Activated naive CD8-positive, alpha-beta T cell treated with anti-CD3 and anti-CD28 coated beads for 36 hours (primary cell): ENCODE measurements around the gene FGF11. TPM values are rescaled to one million over a fixed set of nuclear protein-coding genes. Genes with fewer than 3 reads are reported as not detected.

ENCODE experiments used
- DNase-seq: peaks from one replicate; pipeline ENCODE4 v3.0.0; 2021
- H3K27ac Mint-ChIP-seq: one replicate; pipeline ENCODE4 v1.8.0; 2022; ENCODE audit warnings: mild to moderate bottlenecking, moderate library complexity, mixed read lengths
- H3K27me3 Mint-ChIP-seq: one replicate; pipeline ENCODE4 v1.8.0; 2022; ENCODE audit warnings: mild to moderate bottlenecking, mixed read lengths
- H3K36me3 Mint-ChIP-seq: one replicate; pipeline ENCODE4 v1.8.0; 2021; ENCODE audit warnings: mild to moderate bottlenecking, mixed read lengths
- H3K4me1 Mint-ChIP-seq: one replicate; pipeline ENCODE4 v1.8.0; 2021; ENCODE audit warnings: mixed read lengths
- H3K4me3 Mint-ChIP-seq: one replicate; pipeline ENCODE4 v1.8.0; 2022; ENCODE audit warnings: mild to moderate bottlenecking, moderate library complexity, mixed read lengths
- H3K9me3 Mint-ChIP-seq: one replicate; pipeline ENCODE4 v1.8.0; 2022; ENCODE audit warnings: mixed read lengths
- total RNA-seq, 2 experiments: library from RNA; stranded (reverse); gene quantifications; one replicate each; pipeline ENCODE4 v1.2.3, GENCODE V29; 2021

FGF11 gene
- total RNA-seq, result 1 to 10 TPM; 7.6 to 9.2 TPM

DNA sequence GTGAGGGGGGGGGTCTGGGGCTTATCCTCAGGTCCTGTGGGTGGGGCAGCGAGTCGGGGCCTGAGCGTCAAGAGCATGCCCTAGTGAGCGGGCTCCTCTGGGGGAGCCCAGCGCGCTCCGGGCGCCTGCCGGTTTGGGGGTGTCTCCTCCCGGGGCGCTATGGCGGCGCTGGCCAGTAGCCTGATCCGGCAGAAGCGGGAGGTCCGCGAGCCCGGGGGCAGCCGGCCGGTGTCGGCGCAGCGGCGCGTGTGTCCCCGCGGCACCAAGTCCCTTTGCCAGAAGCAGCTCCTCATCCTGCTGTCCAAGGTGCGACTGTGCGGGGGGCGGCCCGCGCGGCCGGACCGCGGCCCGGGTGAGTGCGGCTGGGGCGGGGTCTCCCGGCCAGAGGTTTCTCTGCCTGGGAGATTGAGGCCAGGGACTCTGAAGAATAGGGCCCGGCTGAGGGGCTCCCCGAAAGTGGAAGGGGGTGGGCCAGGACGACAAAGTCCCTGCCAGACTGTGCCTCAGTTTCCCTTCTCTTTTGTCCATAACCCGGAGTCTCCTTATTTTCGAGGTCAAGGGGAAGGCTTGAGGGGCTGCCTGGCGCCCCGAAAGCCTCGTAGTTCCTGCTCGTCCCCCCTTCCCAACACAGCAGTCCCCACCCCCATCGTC is at the start of gene FGF11:
FGF11 (plus strand) TSS at position 51 of the 651 bp plus-strand sequence; CDS start at position 160, 109 bp downstream.
- Mint-ChIP-seq H3K27me3 (peaks cover 57% of the 10 kb centered on the region), H3K4me1 (peaks cover 41% of the 10 kb centered on the region), H3K9me3 (no peaks in the 10 kb centered on the region), H3K4me3 (peak within 1 kb of the TSS; percentile 86), H3K36me3 (peaks cover 10% of the 10 kb centered on the region), H3K27ac (peak within 1 kb of the TSS; percentile 19)
- DNase-seq, result peak; percentile 18

DNA sequence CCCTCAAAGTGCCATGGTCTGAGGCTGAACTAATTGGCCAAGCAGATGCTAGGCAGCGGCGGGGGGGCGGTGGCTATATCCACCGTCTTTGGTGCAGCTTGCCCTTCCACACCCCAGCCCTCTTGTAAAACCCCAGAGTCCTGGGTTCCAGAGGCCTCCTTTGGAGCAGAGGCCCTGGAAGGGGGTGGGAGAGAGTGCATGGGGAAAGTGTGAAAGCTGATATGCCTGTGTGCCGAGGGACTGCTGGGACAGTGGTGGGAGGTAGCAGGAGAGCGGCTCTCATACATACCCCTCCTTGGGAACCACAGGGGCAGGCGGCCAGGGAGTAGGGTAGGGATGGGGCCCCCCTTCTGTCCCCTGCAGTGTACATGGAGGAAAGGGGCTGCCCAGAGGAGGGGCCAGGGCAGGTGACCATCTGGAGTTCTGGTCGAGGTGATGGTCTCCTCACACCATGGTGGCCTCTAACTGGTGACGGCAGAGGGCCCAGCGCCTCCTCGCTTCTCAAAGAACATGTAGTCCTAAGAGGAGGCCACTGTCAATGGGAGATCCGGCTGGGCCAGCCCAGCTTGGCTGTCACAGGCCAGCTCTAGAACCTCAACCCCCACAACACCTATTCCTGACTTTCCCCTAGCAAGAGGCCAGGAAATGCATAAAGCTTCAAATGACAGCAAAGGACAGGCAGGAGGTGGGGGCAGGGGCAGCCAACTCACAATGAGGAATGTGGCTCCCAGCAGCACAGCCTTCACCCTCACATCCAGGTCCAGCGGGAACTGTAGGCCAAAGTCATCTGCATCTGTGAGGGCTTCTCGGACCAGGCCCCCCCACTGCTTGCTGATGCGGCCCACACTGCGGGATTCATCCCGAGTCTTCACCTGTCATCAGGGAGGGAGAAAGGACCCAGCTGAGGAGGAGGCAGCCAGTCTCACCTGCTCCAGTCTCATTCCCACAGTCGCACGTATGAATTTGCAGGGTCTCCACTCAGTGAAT is 49.1 kb upstream of the FGF11 start:
- no peaks in the 10 kb centered on the region for H3K27me3 Mint-ChIP-seq
- H3K36me3 Mint-ChIP-seq, result peaks cover 12% of the 10 kb centered on the region
- DNase-seq, result no peak
- no peaks in the 10 kb centered on the region for H3K9me3 Mint-ChIP-seq
- H3K4me3 Mint-ChIP-seq, result no peak overlapping the region
- H3K4me1 Mint-ChIP-seq, result peaks cover 21% of the 10 kb centered on the region
- no peak overlapping the region for H3K27ac Mint-ChIP-seq

DNA sequence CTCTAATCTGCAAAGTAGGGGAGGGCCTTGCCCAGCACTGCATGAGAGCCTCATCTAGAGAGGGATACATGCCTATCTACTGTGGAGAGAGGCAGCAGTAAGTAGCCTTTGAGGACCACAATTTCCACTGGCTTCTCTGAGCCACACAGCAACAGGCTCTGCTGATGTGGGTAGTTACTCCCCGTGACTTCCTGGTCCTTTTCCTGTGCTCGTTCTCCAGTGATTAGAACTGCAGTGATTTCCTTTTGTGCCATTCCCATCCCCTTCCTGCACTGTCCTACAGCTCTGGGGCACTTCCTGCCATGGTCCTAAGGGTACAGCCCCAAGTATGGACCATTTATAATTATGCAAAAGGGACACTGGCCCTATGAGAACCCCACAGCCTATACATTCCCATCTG is 48.0 kb upstream of the FGF11 start:
- Mint-ChIP-seq H3K27ac (no peak overlapping the region), H3K36me3 (peaks cover 12% of the 10 kb centered on the region), H3K4me3 (no peak overlapping the region), H3K9me3 (no peaks in the 10 kb centered on the region), H3K27me3 (no peaks in the 10 kb centered on the region), H3K4me1 (peaks cover 24% of the 10 kb centered on the region)
- DNase-seq, result no peak

DNA sequence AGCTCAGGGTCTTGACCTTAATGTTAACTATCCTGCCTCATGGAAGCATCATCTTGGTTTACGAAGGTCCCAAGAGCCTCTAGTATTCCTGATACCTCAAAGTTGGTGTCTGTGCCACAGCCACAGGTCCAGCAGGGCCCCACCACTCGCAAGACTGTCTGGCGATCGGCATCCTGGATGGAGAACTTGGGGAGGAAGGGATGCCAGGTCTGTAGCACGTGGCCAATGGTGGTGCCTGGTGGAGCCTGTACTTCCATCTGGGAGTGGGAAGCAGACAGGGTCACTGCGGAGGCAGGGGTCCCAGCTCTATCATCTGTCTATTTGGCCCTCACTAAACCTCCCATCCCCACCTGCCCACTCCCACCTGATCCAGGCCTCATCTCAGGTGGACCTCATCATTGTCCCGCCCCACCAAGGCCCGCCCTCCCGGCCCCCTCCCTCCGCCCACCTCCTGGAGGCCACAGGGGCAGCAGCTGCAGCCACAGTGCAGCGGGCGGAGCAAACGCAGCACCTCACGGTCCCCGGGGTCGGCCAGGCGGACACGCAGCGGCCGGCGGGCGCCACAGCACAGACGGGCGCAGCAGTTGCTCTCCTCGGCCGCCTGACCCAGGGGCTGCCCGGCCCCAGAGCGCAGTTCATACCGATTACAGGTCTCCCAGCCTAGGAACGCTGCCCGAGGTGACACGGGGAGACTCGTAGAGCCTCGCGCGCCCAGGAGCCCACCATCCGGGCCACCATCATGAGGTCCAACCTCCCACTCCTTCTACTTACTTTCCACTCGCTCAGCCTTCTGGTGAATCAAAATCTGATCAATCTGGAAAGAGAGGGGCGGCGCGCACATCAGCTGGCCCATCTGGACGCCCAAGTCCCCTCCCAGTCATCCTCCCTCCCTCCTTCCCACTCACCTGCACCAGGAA is 46.4 kb upstream of the FGF11 start:
- peak overlapping the region; percentile 52 for H3K27ac Mint-ChIP-seq
- peak overlapping the region; percentile 94 for H3K4me3 Mint-ChIP-seq

DNA sequence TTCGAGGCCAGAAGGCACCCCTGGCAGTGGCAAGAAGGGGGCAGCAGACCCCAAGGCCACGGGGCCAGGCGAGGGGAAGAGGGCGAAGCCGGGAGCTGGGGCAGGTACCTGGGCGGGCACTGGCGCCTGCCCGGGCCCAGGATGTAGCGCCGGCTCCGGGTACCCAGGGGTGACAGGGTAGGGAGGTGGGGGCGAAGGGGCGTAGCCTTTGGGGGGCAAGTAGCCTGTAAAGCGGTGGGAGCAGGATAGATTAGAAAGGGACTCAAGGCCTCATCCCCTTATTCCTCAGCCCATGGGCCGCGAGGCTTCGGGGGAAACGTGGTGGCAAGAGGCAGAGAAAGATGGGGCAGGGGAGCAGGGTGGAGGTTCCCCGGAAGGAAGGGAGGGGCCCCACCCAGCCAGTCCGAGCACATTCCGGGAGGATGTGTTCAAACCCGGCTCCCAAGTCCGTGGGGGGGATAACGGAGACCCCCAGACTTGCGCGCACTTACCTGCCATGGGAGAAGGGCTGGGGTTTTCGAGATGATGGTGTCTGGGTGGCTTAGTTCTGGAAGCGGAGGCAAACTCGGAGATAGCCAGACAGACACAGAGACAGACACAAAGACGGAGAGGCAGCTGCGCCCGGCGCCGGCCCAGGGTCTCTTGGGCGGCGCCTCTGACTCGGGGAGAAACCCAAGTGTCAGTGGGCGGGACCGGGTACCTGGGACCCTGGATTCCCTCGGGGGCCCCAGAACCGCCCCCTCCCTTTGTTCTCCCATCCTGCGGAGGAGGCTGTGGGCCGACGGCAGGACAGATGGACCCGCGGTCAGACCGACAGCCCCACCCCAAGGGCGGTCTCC is 45.5 kb upstream of the FGF11 start:
- Mint-ChIP-seq H3K4me3 (peak overlapping the region; percentile 94), H3K27ac (peak overlapping the region; percentile 92), H3K36me3 (peaks cover 11% of the 10 kb centered on the region), H3K4me1 (peaks cover 24% of the 10 kb centered on the region), H3K27me3 (no peaks in the 10 kb centered on the region), H3K9me3 (no peaks in the 10 kb centered on the region)
- peak; percentile 42 for DNase-seq

More for the DNA sequence above, 46.4 kb upstream of the FGF11 start:
- peaks cover 24% of the 10 kb centered on the region for H3K4me1 Mint-ChIP-seq
- H3K27me3 Mint-ChIP-seq, result no peaks in the 10 kb centered on the region
- no peak for DNase-seq
- H3K36me3 Mint-ChIP-seq, result peaks cover 12% of the 10 kb centered on the region
- H3K9me3 Mint-ChIP-seq, result no peaks in the 10 kb centered on the region

DNA sequence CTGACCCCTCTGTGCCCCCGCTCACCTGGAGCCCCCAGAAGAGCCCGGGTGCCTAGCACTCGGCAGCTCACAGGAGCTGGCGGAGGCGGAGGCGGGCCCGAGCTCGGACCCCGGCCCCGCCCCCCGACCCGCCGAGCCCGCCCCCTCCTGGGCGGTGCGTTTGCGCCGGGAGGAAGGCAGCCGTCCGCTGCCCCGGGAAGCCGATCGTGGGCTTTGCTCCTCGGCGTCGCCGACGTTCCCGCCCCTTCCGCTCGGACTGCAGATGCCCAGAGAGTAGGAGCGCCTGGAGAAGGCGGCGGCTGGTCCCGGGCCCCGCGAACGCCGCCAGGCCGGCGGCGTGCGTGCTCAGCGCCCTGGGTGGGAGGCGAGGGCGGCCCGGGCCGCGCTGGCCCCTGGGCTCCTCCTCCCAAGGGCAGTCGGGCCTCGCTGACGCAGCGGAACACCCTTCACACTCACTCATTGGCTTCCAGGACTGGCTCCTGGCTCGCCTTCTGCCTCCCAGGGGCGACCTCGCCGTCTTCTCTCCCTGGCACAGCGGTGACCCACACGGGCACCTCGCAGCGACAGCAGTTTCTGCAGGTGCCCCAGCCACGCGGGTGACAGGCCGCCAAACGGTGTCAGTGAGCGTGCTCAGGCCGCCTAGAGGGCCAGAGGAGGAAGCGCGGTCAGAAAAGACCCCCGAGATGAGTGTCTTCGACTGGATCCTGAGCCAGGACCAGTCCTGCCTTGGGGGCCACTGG is 44.7 kb upstream of the FGF11 start, which contains the start of gene PLSCR3:
PLSCR3 (minus strand) TSS at position 74 of the 740 bp plus-strand sequence. CDS start 415 bp downstream, outside the sequence.
- peak; percentile 92 for DNase-seq
- peaks cover 11% of the 10 kb centered on the region for H3K36me3 Mint-ChIP-seq
- H3K9me3 Mint-ChIP-seq, result no peaks in the 10 kb centered on the region
- H3K4me3 Mint-ChIP-seq, result peak within 1 kb of the TSS; percentile 94
- H3K27me3 Mint-ChIP-seq, result no peaks in the 10 kb centered on the region
- peaks cover 24% of the 10 kb centered on the region for H3K4me1 Mint-ChIP-seq
- H3K27ac Mint-ChIP-seq, result peak within 1 kb of the TSS; percentile 92

DNA sequence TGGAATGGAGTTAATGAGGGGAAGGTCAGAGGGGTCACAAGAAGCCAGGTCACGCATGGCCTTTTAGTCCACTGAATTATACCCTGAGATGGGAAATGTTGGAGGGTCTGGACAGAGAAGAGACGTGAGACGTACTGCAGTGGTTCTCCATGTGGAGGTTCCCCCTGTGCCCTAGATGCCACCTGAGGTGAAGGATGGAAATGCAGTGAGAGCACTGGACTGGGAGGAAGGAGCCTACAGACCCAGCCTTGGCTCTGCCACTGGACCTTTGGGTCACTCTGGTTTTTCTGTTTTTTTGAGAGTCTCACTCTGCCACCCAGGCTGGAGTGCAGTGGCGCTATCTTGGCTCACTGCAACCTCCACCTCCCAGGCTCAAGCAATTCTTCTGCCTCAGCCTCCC is 43.2 kb upstream of the FGF11 start:
- H3K4me1 Mint-ChIP-seq, result peaks cover 22% of the 10 kb centered on the region
- H3K27me3 Mint-ChIP-seq, result no peaks in the 10 kb centered on the region
- no peak for DNase-seq
- H3K9me3 Mint-ChIP-seq, result no peaks in the 10 kb centered on the region
- no peak overlapping the region for H3K27ac Mint-ChIP-seq
- H3K36me3 Mint-ChIP-seq, result peaks cover 8% of the 10 kb centered on the region
- no peak overlapping the region for H3K4me3 Mint-ChIP-seq

DNA sequence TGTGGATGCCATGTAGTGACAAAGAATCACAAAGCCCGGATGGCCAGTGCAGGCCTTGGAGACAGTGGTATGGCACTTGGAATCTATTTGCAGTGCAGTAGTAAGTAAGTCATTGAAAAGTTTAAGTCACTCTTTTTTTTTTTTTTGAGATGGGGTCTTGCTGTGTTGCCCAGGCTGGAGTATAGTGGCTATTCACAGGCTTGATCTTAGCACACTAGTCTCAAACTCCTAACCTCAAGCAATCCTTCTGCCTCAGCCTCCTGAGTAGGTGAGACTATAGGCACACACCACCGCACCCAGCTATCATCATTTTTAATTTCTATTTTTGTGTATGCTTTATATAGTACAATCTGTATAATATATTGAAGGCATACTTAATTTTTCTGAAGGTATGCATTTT is 40.7 kb upstream of the FGF11 start:
- DNase-seq, result no peak
- Mint-ChIP-seq H3K27me3 (no peaks in the 10 kb centered on the region), H3K36me3 (peaks cover 2% of the 10 kb centered on the region), H3K4me1 (peaks cover 14% of the 10 kb centered on the region), H3K27ac (no peak overlapping the region), H3K4me3 (no peak overlapping the region), H3K9me3 (no peaks in the 10 kb centered on the region)

DNA sequence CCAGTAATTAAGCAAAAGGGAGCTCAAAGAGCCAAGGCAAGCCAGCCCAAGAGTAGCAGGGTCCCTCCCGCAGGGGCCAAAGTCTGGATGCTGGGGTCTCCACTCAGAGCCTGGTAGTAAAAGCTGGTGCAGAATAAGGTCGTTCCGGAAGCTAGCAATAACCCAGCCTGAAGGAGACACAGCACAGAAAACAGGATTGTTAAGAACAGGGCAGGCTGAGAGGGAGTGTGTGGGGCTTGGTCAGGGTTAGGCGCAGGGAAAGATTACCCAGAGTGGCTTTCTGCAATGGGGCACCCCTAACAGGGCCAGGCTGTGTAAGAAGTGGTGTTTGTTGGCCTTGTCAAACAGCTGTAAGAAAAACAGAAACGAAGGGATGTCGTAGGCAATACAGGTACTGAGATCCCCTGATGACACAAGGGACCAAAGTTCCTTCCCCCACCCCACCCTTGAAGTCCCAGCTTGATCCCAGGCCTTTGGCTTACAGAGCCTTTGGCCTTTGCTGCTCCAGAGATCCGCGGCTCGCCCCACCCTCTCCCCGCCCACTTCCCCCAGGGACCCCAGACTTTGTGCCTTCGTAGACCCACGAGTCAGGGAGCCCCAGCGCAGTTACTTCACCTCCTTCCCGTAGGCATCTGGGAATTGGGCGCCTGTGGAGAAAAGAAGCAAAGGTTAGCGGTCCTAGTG is 36.1 kb upstream of the FGF11 start:
- H3K9me3 Mint-ChIP-seq, result no peaks in the 10 kb centered on the region
- H3K4me1 Mint-ChIP-seq, result peaks cover 16% of the 10 kb centered on the region
- no peaks in the 10 kb centered on the region for H3K27me3 Mint-ChIP-seq
- H3K4me3 Mint-ChIP-seq, result peak overlapping the region; percentile 95
- H3K27ac Mint-ChIP-seq, result peak overlapping the region; percentile 82
- DNase-seq, result peak; percentile 21
- peaks cover 2% of the 10 kb centered on the region for H3K36me3 Mint-ChIP-seq

DNA sequence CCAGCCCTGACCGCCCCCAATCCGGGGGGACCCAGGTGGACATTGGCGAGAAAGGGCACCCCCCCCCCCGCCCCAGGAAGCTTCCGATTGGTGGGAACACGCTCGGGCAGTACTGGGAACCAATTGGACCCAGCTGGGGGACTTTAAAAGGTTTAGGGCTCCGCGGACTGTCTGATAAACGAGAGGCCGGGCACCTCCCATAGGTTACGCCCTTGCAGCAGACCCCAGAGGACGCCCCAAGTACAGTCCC is 35.7 kb upstream of the FGF11 start:
- Mint-ChIP-seq H3K4me3 (peak overlapping the region; percentile 95), H3K36me3 (peaks cover 2% of the 10 kb centered on the region), H3K9me3 (no peaks in the 10 kb centered on the region), H3K27me3 (no peaks in the 10 kb centered on the region), H3K4me1 (peaks cover 16% of the 10 kb centered on the region), H3K27ac (peak overlapping the region; percentile 82)
- no peak for DNase-seq

DNA sequence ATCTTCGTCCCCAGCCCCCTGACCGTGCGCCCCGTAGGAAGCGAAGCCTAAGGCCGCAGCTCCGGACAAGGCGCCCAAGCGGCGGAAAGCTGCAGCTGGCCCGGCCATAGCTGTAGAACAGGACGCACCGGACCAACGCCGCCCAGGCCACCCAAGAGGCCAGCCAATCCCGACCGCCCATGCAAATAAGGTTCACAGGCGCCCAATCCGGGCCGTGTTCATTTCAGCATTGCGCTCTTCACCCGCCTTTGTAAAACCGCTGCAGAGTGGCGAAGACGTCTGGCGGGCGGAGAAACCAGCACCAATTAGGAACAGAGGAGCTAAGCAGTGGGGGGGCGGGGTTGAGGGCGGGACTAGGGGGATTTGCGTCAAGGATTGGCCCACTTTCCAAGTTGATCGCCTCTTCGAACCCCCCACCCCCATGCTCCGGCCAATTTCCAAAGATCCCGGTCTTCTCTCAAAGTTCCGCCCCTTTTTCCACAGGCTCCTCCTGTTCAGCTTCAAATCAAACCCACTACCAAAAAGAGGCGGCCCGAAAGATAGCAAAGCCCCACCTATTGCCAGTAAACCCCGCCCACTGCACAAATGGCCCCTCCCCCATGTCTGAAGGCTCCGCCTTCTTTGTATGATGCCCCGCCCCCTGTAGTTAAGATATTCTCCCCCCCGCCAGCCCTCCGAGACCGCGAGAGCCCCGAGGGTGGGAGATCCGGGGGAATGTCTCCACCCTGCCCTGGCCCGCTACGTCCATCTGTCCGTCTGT is 35.2 kb upstream of the FGF11 start, which contains the start of gene TMEM256:
TMEM256 (minus strand) TSS at position 121 of the 760 bp plus-strand sequence; CDS start at position 108, 13 bp downstream.
- H3K9me3 Mint-ChIP-seq, result no peaks in the 10 kb centered on the region
- peaks cover 16% of the 10 kb centered on the region for H3K4me1 Mint-ChIP-seq

DNA sequence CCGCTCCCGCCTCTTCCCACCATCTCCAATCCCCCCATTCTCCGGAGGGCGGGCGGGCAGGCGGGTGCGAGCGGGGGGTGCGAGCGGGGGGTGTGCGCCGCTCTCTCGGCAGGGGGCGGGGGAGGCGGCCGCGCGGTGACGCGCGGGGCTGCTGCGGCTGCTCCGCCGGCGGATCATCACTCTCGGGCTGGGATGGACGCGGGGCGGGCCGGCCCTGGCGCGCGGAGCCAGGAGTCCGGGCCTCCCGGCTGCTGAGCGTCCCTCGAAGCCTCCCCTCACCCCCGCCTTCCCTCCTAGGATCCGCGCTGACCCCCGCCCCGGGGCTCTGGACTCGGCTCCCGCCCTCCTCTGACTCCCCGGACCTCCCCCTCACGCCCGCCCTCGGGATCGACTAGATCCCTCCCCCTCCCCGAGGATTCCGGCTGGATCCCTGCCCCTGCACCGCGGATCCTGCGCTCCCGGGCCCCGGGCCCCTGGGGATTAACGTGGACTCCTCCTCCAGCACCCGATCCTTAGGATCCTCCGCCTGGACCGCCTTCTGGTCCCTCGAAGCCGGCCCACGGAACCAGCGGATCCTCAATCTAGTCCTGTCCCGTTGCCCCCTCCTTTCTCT is 34.5 kb upstream of the FGF11 start:
- peak; percentile 72 for DNase-seq
- peak overlapping the region; percentile 95 for H3K27ac Mint-ChIP-seq
- peaks cover 2% of the 10 kb centered on the region for H3K36me3 Mint-ChIP-seq
- H3K4me1 Mint-ChIP-seq, result peaks cover 16% of the 10 kb centered on the region
- no peaks in the 10 kb centered on the region for H3K9me3 Mint-ChIP-seq
- H3K27me3 Mint-ChIP-seq, result no peaks in the 10 kb centered on the region
- H3K4me3 Mint-ChIP-seq, result peak overlapping the region; percentile 95

More for the DNA sequence above, 35.2 kb upstream of the FGF11 start, which contains the start of gene TMEM256:
- peak within 1 kb of the TSS; percentile 95 for H3K27ac Mint-ChIP-seq
- H3K36me3 Mint-ChIP-seq, result peaks cover 2% of the 10 kb centered on the region
- no peaks in the 10 kb centered on the region for H3K27me3 Mint-ChIP-seq
- DNase-seq, result peak; percentile 95
- H3K4me3 Mint-ChIP-seq, result peak within 1 kb of the TSS; percentile 95
